Right cardiac atrium (tissue), 5 donors: ENCODE measurements around the gene LSMEM2. TPM values are rescaled to one million over a fixed set of nuclear protein-coding genes. Genes with fewer than 3 reads are reported as not detected.

Source experiments
- ATAC-seq, 2 donors: fragments of 200-7000 bp; cut with Tn5 transposase; one replicate each; pipeline versions ENCODE4 v1.8.0 to v1.9.1; 2020; ENCODE audit warnings: moderate library complexity in 2 of 2, mild to moderate bottlenecking in 1 of 2
- DNase-seq, 3 donors: peaks; one replicate each; pipeline ENCODE4 v3.0.0-alpha.2; 2020
- H3K27ac ChIP-seq: one replicate; pipeline ENCODE4 v1.5.1; 2013; ENCODE audit warnings: mild to moderate bottlenecking, low read length, control low read depth, moderate library complexity
- H3K27me3 ChIP-seq: one replicate; pipeline ENCODE4 v1.6.1; 2013; ENCODE audit not compliant: control insufficient read depth, insufficient read depth
- H3K4me1 ChIP-seq: one replicate; pipeline ENCODE4 v1.6.1; 2013; ENCODE audit warnings: low read length; ENCODE audit not compliant: control insufficient read depth, insufficient read depth
- H3K4me3 ChIP-seq: one replicate; pipeline ENCODE4 v1.5.1; 2013; ENCODE audit warnings: low read length, control low read depth
- H3K9me3 ChIP-seq: one replicate; pipeline ENCODE4 v1.6.1; 2013; ENCODE audit warnings: low read length; ENCODE audit not compliant: control insufficient read depth
- WGBS: extraction: QIAGEN DNeasy Blood & Tissue Kit; methylation state at CpG from one replicate; pipeline ENCODE4 v1.1.7; 2013; 5-methylcytosine and 5-hydroxymethylcytosine counted together
- intact Hi-C, 4 donors: fragments of 100-400 bp; cut with DNase I; formaldehyde crosslinking; loops; one replicate each; pipeline versions ENCODE4 v1.11.0 to v1.14.0; 2022 to 2023
- polyA plus RNA-seq: library from polyadenylated mRNA; stranded (reverse); fragments of 200-250 nt; gene quantifications from one replicate; pipeline ENCODE4 v1.2.3, GENCODE V29; 2013
- total RNA-seq, 4 donors: library from RNA; stranded (reverse); fragmentation: NEBNext Ultra II Directional; extraction: Animal tissue kit (Norgen Biotek cat#: 25700); gene quantifications; one replicate each; pipeline ENCODE4 v1.2.1, GENCODE V29; 2021
- donor health status: healthy with polysubstance abuse.
- donor health status: DM: no; HTN: yes; CAD: no.
- donor health status: DM: no; HTN: no; CAD: no.
- donor health status: DM: no; HTN: yes; CAD: no; lungs with severe emphysema.
- donor health status: DM: yes; HTN: yes; CAD: no.

LSMEM2 gene
- total and polyA plus RNA-seq, 5 donors: 1.4 to 15.7 (median 10.7) TPM

DNA sequence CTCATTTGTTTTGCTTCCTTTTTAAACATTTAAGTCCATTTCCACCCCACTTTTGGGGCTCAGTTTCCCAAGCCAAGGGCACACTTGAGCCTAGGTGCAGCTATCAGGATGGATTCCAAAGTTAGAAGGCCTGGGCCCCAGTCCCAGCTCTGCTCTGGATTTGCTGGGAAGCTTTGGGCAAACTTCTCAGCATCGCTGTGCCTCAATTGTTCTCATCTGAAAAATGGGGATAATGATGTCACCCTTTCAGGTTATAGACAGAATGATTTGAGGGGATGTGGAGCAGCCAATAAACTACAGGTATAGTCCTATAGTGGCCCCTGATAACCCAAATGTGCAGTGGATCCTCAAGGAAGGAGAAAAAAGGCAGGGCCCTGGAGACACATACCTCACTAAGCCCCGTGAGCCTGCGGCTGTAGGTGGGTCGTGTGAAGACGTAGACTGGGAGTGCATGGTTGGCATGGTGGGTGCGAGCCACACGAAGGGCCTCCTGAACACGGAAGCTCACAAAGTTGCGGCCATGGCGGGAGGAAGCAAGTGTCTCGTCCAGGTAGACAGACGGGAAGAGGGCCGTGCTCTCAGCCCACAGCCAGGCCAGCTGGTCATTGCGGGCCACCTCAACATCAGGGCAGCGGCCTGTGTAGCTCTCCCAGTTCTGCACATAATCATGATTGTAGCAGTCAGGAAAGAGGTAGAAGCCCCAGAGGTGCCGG, 40.5 kb downstream of the LSMEM2 start:
- Histone ChIP-seq H3K27ac (no peak overlapping the region), H3K9me3 (no peaks in the 10 kb centered on the region), H3K4me1 (peaks cover 8% of the 10 kb centered on the region), H3K27me3 (no peaks in the 10 kb centered on the region), H3K4me3 (no peak overlapping the region)
- ATAC-seq: no peak
- intact Hi-C loops: no loop called here
- DNase-seq: peak in 1 of 3 donors; percentile 52
- 75% methylated on average over 16 of the region's 16 CpGs for WGBS

DNA sequence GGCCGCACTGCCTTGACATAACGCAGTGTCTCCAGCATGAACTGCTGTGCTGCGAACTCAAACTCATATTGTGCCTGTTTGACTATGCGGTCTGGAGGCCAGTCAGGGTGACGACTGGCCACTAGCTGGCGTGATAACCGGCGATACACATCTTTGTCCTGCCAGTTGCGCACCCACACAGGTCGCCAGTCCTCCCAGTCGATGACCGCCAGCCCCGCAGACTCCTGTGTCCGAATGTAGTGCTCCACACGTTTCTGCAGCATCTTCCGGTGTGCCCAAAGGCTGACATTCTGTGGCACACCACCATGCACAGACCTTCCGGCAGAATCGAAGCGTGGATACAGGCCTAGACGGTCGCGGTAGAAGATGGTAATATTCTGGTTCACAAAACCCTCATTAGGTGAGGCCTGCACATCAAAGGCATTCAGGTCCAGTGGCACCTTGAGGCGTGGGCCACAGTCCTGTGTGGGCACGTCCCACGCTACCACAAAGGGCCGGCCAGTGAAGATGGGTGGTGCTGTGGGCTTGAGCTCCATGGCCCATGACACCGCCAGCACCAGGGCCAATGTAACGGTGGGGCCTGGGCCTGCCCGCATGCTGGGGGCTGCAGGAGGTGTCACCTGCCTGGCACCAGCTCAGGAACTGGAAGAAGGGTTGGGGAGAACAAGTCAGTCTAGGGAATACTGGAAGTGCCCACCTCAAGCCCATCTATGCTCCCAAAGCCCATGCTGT, 41.2 kb downstream of the LSMEM2 start:
- ATAC-seq (no peak), DNase-seq (peak in 1 of 3 donors; percentile 67)
- Histone ChIP-seq H3K4me3 (peak overlapping the region; percentile 85), H3K27ac (peak overlapping the region; percentile 88), H3K27me3 (no peaks in the 10 kb centered on the region), H3K4me1 (peaks cover 9% of the 10 kb centered on the region), H3K9me3 (no peaks in the 10 kb centered on the region)
- intact Hi-C loops: loop anchor here in 1 of 4 donors (5.0 kb wide), 1 partner anchor 93 kb away; no protein-coding TSS in a partner anchor
- 70% methylated on average over 29 of the region's 29 CpGs for WGBS

DNA sequence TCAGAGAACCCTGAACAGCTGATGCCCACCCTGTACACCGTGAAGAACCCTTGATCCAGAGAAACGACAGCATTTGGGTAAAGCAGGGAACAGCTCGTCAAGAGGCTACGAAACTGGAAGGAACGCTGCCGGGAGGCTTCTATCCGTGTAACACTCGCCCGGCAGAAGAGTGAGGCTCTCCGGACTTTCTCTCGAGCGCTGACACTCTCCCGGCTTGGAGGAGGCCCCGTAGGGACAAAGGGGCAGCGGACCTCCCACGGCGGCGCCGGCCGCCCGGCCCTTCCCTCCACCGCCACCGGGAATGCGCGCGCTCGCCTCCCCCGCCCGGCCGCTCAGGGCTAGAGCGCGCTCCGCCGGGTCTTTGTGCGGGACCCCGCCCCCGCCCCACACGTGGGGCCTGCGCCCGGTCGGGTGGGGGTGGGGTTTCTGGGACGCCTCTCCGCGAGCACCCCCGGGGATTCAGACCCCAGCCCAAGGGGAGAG, 42.0 kb downstream of the LSMEM2 start:
- peak; percentile 9 to 59 for ATAC-seq
- intact Hi-C loops: loop anchor here in 1 of 4 donors (5.0 kb wide), 1 partner anchor 94 kb away; no protein-coding TSS in a partner anchor

DNA sequence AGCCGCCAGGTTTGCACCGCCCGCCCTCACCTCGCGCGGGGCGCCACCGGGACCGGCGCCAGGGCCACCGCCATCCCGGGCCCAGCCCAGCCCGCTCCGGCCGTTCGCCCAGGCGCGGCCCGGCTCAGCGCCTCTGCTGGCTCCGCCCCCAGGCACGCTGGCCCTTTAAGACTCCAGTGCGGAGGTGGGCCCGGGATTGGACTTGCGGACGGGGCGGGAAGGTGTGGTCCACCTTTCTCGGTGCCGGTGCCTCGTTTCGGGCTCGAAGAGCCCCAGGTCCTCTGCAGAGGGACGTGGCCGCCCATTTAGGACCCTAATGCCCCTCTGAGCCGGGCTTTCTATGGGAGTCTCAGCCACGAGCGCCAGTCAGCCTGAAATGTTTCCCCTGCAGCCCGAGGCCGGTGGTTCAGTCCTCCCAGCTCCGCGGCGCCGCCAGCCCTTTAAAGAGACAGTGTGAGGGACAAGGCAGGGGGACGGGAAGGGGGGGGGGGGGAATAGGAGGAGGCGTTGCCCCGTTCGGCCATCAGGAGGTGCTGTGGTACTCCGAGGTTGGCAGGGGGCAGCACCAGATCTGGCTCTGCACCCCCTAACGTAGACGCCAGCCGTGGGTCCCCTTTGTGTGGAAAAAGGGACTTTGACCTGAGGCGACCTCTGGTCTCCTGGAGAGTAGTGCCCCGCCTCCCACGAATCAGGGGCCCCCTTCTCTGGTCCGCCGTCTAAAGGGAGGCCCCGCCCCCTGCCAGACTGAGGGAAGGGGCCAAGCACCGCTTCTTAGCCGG, 42.6 kb downstream of the LSMEM2 start:
- intact Hi-C loops: loop anchor here in 1 of 4 donors (5.0 kb wide), 1 partner anchor 94 kb away; no protein-coding TSS in a partner anchor
- DNase-seq: peak; percentile 91 to 97 (median 96)
- H3K9me3 ChIP-seq: no peaks in the 10 kb centered on the region
- H3K27ac ChIP-seq: peak overlapping the region; percentile 96
- peak overlapping the region; percentile 85 for H3K4me3 ChIP-seq
- peaks cover 9% of the 10 kb centered on the region for H3K4me1 ChIP-seq
- peak; percentile 35 to 76 for ATAC-seq
- WGBS: 1% methylated on average over 59 of the region's 59 CpGs
- H3K27me3 ChIP-seq: no peaks in the 10 kb centered on the region

More for the DNA sequence above, 42.0 kb downstream of the LSMEM2 start:
- H3K27me3 ChIP-seq: no peaks in the 10 kb centered on the region
- H3K27ac ChIP-seq: peak overlapping the region; percentile 88
- H3K4me1 ChIP-seq: peaks cover 9% of the 10 kb centered on the region
- DNase-seq: peak; percentile 79 to 93 (median 93)
- no peaks in the 10 kb centered on the region for H3K9me3 ChIP-seq
- H3K4me3 ChIP-seq: peak overlapping the region; percentile 85
- WGBS: under 1% methylated on average over 45 of the region's 45 CpGs

DNA sequence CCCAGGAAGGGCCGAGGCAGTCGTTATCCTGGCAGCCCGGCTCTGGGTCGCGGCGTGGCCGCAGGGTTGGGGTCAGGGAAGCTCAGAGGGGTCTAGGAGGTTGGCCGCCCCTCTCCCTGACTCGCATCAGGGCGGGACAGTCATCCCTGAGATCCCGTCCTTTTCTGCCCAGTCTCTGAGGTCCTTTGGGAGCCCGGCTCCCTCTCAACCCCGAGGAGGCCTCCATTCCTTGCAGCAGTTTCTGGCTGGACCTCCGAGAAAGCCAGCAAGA, 43.2 kb downstream of the LSMEM2 start:
- ATAC-seq: no peak
- Histone ChIP-seq H3K4me1 (peaks cover 9% of the 10 kb centered on the region), H3K9me3 (no peaks in the 10 kb centered on the region), H3K27me3 (no peaks in the 10 kb centered on the region), H3K4me3 (peak overlapping the region; percentile 85), H3K27ac (peak overlapping the region; percentile 96)
- no peak for DNase-seq
- intact Hi-C loops: loop anchor here in 1 of 4 donors (5.0 kb wide), 1 partner anchor 95 kb away; no protein-coding TSS in a partner anchor
- WGBS: 13% methylated on average over 14 of the region's 14 CpGs

DNA sequence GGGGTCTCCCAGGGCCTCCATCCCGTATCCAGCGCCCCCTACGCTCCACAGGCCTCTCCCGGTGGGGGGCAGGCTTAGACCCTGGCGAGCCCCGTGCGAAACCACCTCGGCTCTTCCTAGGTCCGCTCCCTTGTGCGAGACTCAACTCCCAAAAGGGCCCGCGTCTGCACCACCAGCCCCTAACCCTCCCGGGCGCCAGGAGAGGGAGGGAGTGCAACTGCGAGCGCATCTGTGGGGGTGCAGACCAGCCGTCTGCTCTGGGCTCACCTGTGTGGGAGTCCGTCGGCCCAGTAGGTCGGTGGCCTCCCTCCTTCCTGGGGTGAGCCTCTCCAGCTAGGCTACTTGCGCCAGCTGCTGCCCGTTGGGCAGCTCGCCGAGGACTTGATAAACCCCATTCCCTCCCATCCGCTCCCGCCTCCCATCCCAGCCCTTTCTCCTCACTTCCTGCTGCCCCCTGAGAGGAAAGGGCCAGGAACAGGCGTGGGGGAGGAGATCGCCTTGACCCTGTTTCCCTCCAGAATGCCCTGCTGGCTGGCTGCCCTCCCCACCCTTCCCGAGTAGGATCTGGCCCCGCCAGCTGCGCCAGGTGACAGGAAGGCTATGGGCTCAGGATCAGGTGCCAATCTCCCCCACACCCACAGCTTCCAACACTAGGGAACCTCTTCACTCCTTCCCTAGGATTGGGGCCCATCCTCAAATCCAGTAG, 43.7 kb downstream of the LSMEM2 start, which contains the start of gene HYAL2:
Gene HYAL2 (minus strand): TSS at position 360 of the 706 bp plus-strand sequence. CDS start 2,256 bp downstream, outside the sequence.
- ATAC-seq (peak; percentile 11 to 58), DNase-seq (peak; percentile 88 to 92 (median 91))
- Histone ChIP-seq H3K27ac (peak within 1 kb of the TSS; percentile 96), H3K4me1 (peaks cover 9% of the 10 kb centered on the region), H3K4me3 (peak within 1 kb of the TSS; percentile 85), H3K27me3 (no peaks in the 10 kb centered on the region), H3K9me3 (no peaks in the 10 kb centered on the region)
- intact Hi-C loops: loop anchor here in 1 of 4 donors (5.0 kb wide), 1 partner anchor 95 kb away; no protein-coding TSS in a partner anchor
- 29% methylated on average over 31 of the region's 31 CpGs for WGBS

DNA sequence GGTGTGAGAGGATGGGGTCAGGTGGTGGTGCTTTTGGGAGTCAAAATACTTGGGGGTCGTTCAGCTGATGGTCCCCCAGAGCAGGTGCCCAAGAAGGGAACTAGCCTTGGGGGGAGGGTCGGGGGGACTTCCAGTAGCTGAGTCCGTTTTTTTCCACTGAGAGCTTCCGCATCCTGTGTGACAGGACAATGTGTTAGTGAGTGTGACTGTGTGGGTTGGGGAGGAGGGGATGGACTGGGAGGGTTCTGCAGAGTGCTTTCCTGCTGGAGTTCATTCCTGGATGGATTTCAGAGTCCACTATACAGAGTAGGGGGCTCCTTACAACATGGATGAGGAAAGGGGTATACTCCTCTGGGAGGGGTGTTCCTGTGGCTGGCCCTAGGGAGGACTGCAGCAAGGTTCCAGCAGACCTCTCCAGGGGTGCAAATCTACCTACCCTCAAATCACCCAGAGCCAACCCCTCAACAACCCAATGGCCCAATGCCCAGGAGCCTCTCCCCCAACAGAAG, 44.3 kb downstream of the LSMEM2 start:
- WGBS: 36% methylated on average over 4 of the region's 4 CpGs
- H3K27ac ChIP-seq: peak overlapping the region; percentile 96
- H3K9me3 ChIP-seq: no peaks in the 10 kb centered on the region
- H3K27me3 ChIP-seq: no peaks in the 10 kb centered on the region
- ATAC-seq: peak; percentile 2 to 42
- H3K4me3 ChIP-seq: no peak overlapping the region
- peaks cover 9% of the 10 kb centered on the region for H3K4me1 ChIP-seq
- intact Hi-C loops: loop anchor here in 1 of 4 donors (5.0 kb wide), 1 partner anchor 96 kb away; no protein-coding TSS in a partner anchor
- DNase-seq: peak in 2 of 3 donors; percentile 65 to 71

DNA sequence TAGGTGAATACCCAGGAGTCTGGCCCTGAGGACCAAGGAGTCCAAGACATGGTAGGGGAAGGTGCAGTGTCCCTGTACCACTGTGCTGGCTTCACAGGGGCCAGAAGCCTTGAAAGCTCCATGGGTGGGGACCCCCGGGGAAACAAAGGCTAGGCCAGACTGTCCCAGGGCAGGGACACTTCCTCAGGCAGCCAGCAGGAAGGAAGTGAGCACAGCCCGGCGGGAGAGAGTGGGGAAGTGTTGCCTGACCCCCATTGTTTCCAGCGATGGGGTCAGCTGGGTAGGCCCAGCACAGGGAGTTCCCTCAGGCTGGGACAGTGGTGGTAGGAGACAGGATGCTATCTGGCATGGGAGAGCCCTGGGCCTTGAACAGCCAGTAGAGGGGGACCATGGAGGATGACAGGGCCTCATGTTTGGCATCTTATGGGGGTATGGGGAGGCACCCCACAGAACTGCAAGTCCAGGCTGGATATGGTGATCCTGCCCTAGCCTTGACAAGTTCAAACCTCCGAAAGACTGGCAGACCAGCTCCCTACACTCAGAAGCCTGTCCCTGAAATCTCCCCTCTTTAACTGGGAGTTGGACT, 44.8 kb downstream of the LSMEM2 start:
- intact Hi-C loops: loop anchor here in 1 of 4 donors (5.0 kb wide), 1 partner anchor 96 kb away; no protein-coding TSS in a partner anchor
- peak; percentile 23 to 65 for ATAC-seq
- Histone ChIP-seq H3K9me3 (no peaks in the 10 kb centered on the region), H3K4me1 (peaks cover 11% of the 10 kb centered on the region), H3K27ac (peak overlapping the region; percentile 96), H3K27me3 (no peaks in the 10 kb centered on the region), H3K4me3 (no peak overlapping the region)
- 45% methylated on average over 5 of the region's 5 CpGs for WGBS
- peak; percentile 80 to 87 (median 85) for DNase-seq

DNA sequence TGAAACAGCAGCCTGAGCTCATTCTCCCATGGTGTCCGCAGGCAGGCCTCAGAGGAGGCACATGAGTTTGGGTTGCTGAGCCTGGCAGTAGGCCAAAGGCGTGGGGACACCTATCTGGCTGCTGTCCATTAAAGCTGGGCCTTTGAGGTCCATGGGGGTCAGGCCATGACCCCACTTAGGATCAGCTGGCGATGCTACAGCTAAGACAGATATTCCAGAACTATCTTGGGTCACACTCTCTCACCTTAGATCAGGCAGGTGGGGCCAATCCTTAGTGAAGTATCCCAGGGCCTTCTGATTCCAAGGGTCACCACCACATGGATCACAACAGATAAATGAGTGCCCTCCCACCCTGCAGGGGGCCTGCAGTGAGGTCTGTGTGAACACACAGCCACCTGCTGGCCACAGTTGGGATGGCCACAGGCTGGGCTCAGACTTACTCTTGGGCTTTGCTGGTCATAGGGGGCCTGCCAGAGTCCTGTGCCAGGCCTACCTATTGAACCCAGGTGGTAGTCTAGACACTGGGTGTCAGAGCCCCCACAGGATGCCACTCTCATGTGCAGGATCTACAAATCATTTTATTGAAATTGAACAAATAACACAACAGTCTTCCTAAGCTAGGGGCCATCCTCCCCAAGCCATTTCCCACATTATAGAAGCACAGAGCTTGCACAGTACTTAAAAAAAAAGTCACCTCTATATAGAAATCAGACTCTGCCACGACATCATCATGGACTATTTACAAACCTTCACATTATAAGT, 45.6 kb downstream of the LSMEM2 start:
- WGBS: 38% methylated on average over 4 of the region's 4 CpGs
- Histone ChIP-seq H3K4me1 (peaks cover 12% of the 10 kb centered on the region), H3K27ac (peak overlapping the region; percentile 96), H3K9me3 (no peaks in the 10 kb centered on the region), H3K27me3 (no peaks in the 10 kb centered on the region), H3K4me3 (no peak overlapping the region)
- peak; percentile 83 to 93 (median 90) for DNase-seq
- intact Hi-C loops: loop anchor here in 1 of 4 donors (5.0 kb wide), 1 partner anchor 97 kb away; no protein-coding TSS in a partner anchor
- peak; percentile 3 to 24 for ATAC-seq
